HepG2 (cell line): ENCODE measurements around the gene ZMAT2. TPM values are rescaled to one million over a fixed set of nuclear protein-coding genes. Genes with fewer than 3 reads are reported as not detected.

Experiments
- ADNP ChIP-seq: sonication (generic); formaldehyde crosslinking; IDR thresholded peaks from 2 replicates; pipeline ENCODE4 v1.4.0; 2020; ENCODE audit warnings: missing genetic modification reagents
- ARID2 ChIP-seq: sonication (generic); formaldehyde crosslinking; IDR thresholded peaks from 2 replicates; pipeline ENCODE4 v1.8.1; 2022; ENCODE audit warnings: mild to moderate bottlenecking, missing genetic modification reagents, borderline replicate concordance
- ETV5 ChIP-seq: IDR thresholded peaks from 2 replicates; pipeline ENCODE4 v1.6.1; 2018; ENCODE audit warnings: missing biosample characterization, missing genetic modification reagents, inconsistent platforms, borderline replicate concordance
- FOXA1 ChIP-seq, 2 experiments: fragments of 450-650 bp in 1 of 2; sonication (generic) in 1 of 2; formaldehyde crosslinking in 1 of 2; IDR thresholded peaks; 2 replicates each; pipeline versions ENCODE4 v1.4.0 to v1.6.1; 2016 to 2020; ENCODE audit warnings: missing genetic modification reagents in 1 of 2
- GLI4 ChIP-seq: sonication (generic); formaldehyde crosslinking; IDR thresholded peaks from 2 replicates; pipeline ENCODE4 v1.5.1; 2020; ENCODE audit warnings: missing genetic modification reagents, mild to moderate bottlenecking, moderate library complexity, borderline replicate concordance
- HOXA9 ChIP-seq: sonication (generic); formaldehyde crosslinking; IDR thresholded peaks from 2 replicates; pipeline ENCODE4 v1.8.1; 2022; ENCODE audit warnings: missing genetic modification reagents, mild to moderate bottlenecking, moderate library complexity, borderline replicate concordance
- IRX3 ChIP-seq: sonication (generic); formaldehyde crosslinking; IDR thresholded peaks from 2 replicates; pipeline ENCODE4 v1.8.1; 2023; ENCODE audit warnings: mild to moderate bottlenecking, low read depth, missing genetic modification reagents, borderline replicate concordance
- KLF6 ChIP-seq: IDR thresholded peaks from 2 replicates; pipeline ENCODE4 v1.8.0; 2016; ENCODE audit warnings: missing biosample characterization, missing genetic modification reagents
- MAFG ChIP-seq: sonication (generic); formaldehyde crosslinking; IDR thresholded peaks from 2 replicates; pipeline ENCODE4 v1.5.1; 2020; ENCODE audit warnings: mild to moderate bottlenecking, missing genetic modification reagents
- MIER2 ChIP-seq: IDR thresholded peaks from 2 replicates; pipeline ENCODE4 v1.6.1; 2016; ENCODE audit warnings: missing biosample characterization, missing genetic modification reagents
- NFYB ChIP-seq: sonication (generic); formaldehyde crosslinking; IDR thresholded peaks from 2 replicates; pipeline ENCODE4 v1.4.0; 2020; ENCODE audit warnings: missing genetic modification reagents
- TOE1 ChIP-seq: sonication (generic); formaldehyde crosslinking; IDR thresholded peaks from 2 replicates; pipeline ENCODE4 v1.4.0; 2020; ENCODE audit warnings: mild to moderate bottlenecking, missing genetic modification reagents
- ZNF253 ChIP-seq: sonication (generic); formaldehyde crosslinking; IDR thresholded peaks from 2 replicates; pipeline ENCODE4 v1.8.0; 2022; ENCODE audit warnings: mild to moderate bottlenecking, missing genetic modification reagents, borderline replicate concordance
- ZNF451 ChIP-seq: sonication (generic); formaldehyde crosslinking; IDR thresholded peaks from 2 replicates; pipeline ENCODE4 v1.5.0; 2020; ENCODE audit warnings: mild to moderate bottlenecking, missing genetic modification reagents
- ZNF460 ChIP-seq: sonication (generic); formaldehyde crosslinking; IDR thresholded peaks from 2 replicates; pipeline ENCODE4 v1.5.1; 2020; ENCODE audit warnings: missing genetic modification reagents, mild to moderate bottlenecking, borderline replicate concordance
- ZNF598 ChIP-seq: sonication (generic); formaldehyde crosslinking; IDR thresholded peaks from 2 replicates; pipeline ENCODE4 v1.5.1; 2020; ENCODE audit warnings: mild to moderate bottlenecking, missing genetic modification reagents, borderline replicate concordance
- ZNF788 ChIP-seq: sonication (generic); formaldehyde crosslinking; IDR thresholded peaks from 2 replicates; pipeline ENCODE4 v1.5.0; 2020; ENCODE audit warnings: mild to moderate bottlenecking, missing genetic modification reagents, borderline replicate concordance
- ZNF83 ChIP-seq: sonication (generic); formaldehyde crosslinking; IDR thresholded peaks from 2 replicates; pipeline ENCODE4 v1.4.0; 2020; ENCODE audit warnings: missing genetic modification reagents, mild to moderate bottlenecking, borderline replicate concordance
- polyA plus RNA-seq, 8 experiments: library from polyadenylated mRNA; depleted of rRNA in 3 of 8; stranded (reverse) in 7 of 8; unstranded in 1 of 8; fragments of >200 nt; fragmentation: Illumina TruSeq in 4 of 8; extraction: Trizol in 4 of 8; gene quantifications; 2 replicates each; pipeline versions ENCODE4 v1.2.1 to v1.2.3, GENCODE V29; 2011 to 2016; ENCODE audit warnings: low read depth in 4 of 8, missing spikeins in 1 of 8, mixed read lengths in 1 of 8; ENCODE audit not compliant: insufficient read depth in 1 of 8
- total RNA-seq, 5 experiments: library from RNA; depleted of rRNA; stranded (reverse); fragments of >200 nt; fragmentation: Illumina TruSeq; extraction: Trizol; gene quantifications; 2 replicates each; pipeline ENCODE4 v1.2.3, GENCODE V29; 2016; ENCODE audit warnings: low read depth in 1 of 5
- TF ChIP-seq, protein P1 (sequence below): sonication (generic); formaldehyde crosslinking; IDR thresholded peaks from 2 replicates; pipeline ENCODE4 v1.5.1; 2020; ENCODE audit warnings: missing genetic modification reagents, mild to moderate bottlenecking, borderline replicate concordance
- TF ChIP-seq, protein P2 (sequence below): sonication (generic); formaldehyde crosslinking; IDR thresholded peaks from 2 replicates; pipeline ENCODE4 v1.8.0; 2022; ENCODE audit warnings: mild to moderate bottlenecking, missing genetic modification reagents
- TF ChIP-seq, protein P3 (sequence below): sonication (generic); formaldehyde crosslinking; conservative IDR thresholded peaks from 2 replicates; pipeline ENCODE4 v1.4.0; 2020; ENCODE audit warnings: missing genetic modification reagents

The ZMAT2 gene
- total and polyA plus RNA-seq, 2 of the 13 experiments (the other 11 are each of a cell fraction or from before 2014, with no cell fraction given): 35.4 to 92.8 TPM

DNA sequence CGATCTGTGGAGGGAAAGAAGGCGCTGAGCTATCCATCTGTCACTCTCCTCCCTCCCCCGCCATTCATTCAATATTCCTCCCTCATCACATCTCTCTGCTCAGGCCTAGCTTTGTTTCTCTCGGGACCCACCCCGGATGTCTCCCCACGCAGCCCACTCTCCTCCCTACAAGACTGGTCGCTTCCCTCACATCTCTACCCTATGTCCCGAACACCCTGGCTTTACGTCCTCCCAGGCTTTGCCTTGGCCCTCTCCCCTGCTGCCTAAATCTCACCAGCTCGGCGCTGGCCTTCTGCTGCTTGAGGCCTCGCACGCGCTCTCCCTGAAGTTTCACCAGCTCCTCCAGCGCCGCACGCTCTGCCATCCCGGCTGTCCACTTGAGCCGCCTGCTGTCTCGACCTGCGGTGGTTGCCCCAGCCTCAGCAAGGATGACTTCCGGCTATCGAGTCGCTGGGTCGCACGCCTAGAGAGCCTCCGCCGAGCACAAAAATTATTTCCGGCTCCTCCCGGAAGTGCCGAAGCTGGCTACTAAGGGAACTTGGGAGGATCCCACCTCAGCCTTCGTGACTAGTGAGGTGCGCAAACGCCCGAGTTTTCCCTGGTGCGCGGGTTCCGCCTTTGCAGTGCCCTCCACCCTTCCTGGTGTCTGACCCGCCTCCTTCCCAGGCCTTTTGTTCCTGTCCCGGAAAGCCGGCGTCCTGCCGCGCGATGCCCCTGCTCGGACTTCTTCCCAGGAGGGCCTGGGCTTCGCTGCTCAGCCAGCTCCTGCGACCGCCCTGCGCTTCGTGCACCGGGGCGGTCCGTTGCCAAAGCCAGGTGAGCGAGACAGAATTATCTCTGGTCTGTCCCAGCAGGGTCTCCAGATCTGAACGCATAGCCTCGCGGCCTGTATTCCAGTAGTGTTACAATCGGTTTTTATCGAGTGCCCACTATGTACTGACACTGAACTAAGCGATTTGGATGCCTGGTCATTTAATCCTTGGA is 9.0 kb upstream of the ZMAT2 start, which contains the start of the genes HARS1 and HARS2 (continued):
- TF ChIP-seq ZNF460 (CRISPR knock-in tag) (peak; percentile 35; the same call in 1 of the 2 replicates), HOXA9 (CRISPR knock-in tag) (no peak), ETV5 (CRISPR knock-in tag) (peak; percentile 96), ZNF83 (no peak), ZNF253 (CRISPR knock-in tag) (no peak), KLF6 (CRISPR knock-in tag) (peak; percentile 81; the same call in 1 of the 2 replicates), FOXA1 (IDR thresholded peaks at IDR 0.05) (no peak), FOXA1 (CRISPR knock-in tag; IDR thresholded peaks at IDR 0.05) (0 out of 2 replicates have a peak, but pooled peaks have one; percentile 27), ARID2 (CRISPR knock-in tag) (no peak), MAFG (CRISPR knock-in tag) (no peak), TOE1 (CRISPR knock-in tag) (no peak; the same call in 1 of the 2 replicates), IRX3 (CRISPR knock-in tag) (0 out of 2 replicates have a peak, but pooled peaks have one; percentile 33), NFYB (CRISPR knock-in tag) (peak; percentile 44; the same call in 1 of the 2 replicates), ADNP (CRISPR knock-in tag) (no peak), GLI4 (no peak), MIER2 (CRISPR knock-in tag) (peak; percentile 75; the same call in 1 of the 2 replicates), ZNF451 (no peak), ZNF788 (CRISPR knock-in tag) (peak; percentile 92), ZNF598 (CRISPR knock-in tag) (peak; percentile 83; the same call in 1 of the 2 replicates)
- TF ChIP-seq, protein P1, sequence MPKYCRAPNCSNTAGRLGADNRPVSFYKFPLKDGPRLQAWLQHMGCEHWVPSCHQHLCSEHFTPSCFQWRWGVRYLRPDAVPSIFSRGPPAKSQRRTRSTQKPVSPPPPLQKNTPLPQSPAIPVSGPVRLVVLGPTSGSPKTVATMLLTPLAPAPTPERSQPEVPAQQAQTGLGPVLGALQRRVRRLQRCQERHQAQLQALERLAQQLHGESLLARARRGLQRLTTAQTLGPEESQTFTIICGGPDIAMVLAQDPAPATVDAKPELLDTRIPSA (CRISPR knock-in tag): peak; percentile 62; the same call in 1 of the 2 replicates
- TF ChIP-seq, protein P2, sequence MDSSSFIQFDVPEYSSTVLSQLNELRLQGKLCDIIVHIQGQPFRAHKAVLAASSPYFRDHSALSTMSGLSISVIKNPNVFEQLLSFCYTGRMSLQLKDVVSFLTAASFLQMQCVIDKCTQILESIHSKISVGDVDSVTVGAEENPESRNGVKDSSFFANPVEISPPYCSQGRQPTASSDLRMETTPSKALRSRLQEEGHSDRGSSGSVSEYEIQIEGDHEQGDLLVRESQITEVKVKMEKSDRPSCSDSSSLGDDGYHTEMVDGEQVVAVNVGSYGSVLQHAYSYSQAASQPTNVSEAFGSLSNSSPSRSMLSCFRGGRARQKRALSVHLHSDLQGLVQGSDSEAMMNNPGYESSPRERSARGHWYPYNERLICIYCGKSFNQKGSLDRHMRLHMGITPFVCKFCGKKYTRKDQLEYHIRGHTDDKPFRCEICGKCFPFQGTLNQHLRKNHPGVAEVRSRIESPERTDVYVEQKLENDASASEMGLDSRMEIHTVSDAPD (CRISPR knock-in tag): 0 out of 2 replicates have a peak, but pooled peaks have one; percentile 31
- TF ChIP-seq, protein P3, sequence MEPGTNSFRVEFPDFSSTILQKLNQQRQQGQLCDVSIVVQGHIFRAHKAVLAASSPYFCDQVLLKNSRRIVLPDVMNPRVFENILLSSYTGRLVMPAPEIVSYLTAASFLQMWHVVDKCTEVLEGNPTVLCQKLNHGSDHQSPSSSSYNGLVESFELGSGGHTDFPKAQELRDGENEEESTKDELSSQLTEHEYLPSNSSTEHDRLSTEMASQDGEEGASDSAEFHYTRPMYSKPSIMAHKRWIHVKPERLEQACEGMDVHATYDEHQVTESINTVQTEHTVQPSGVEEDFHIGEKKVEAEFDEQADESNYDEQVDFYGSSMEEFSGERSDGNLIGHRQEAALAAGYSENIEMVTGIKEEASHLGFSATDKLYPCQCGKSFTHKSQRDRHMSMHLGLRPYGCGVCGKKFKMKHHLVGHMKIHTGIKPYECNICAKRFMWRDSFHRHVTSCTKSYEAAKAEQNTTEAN (CRISPR knock-in tag): peak; percentile 56
